ENCODE measurements around the gene GRPEL2. TPM values are rescaled to one million over a fixed set of nuclear protein-coding genes. Genes with fewer than 3 reads are reported as not detected.
"Not testable (repeated sequence)": the region's sequence is repeated elsewhere in the genome, so short reads cannot be mapped to it uniquely, and the experiment has no call there.

GRPEL2 gene
- total and polyA plus RNA-seq, 2 experiments from 2014 or later = 7.6 to 19.6 TPM

DNA sequence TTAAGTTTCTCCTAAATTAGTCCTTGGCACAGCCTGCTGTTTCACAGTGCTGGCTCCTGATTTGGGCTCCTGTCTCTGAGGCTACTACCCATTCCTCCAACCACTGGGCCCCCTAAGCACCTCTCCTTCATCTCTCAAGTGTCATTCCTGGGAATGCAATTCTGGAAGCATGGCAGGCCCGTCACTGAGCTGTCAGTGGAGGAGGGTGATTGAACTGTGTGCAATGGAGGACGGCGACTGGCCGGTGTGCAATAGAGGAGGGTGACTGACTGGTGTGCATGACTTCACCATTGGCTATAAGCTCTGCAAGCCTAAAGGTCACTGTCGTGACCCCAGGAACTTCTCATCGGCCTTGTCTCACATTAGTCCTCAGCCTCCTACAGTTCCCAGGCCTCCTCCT is 46.2 kb downstream of the GRPEL2 start:
- H3K27me3 ChIP-seq = no peaks in the 10 kb centered on the region
- H3K9me2 ChIP-seq (replicated peaks; ENCODE audit: insufficient read depth) = no peaks in the 10 kb centered on the region
- H3K4me1 ChIP-seq (ENCODE audit: insufficient read depth) = peaks cover 11% of the 10 kb centered on the region
- no peak for DNase-seq (ENCODE audit: low spot score)
- H3K4me2 ChIP-seq = no peak overlapping the region
- H3K79me2 ChIP-seq = no peaks in the 10 kb centered on the region
- no peak for TF ChIP-seq EZH2phosphoT487 (IDR thresholded peaks at IDR 0.05; ENCODE audit: low read depth, severe bottlenecking, unreplicated experiment)
- TF ChIP-seq CTCF (IDR thresholded peaks at IDR 0.05; ENCODE audit: poor library complexity) = no peak
- no peak for TF ChIP-seq EZH2 (IDR thresholded peaks at IDR 0.05; ENCODE audit: borderline replicate concordance)
- WGBS (ENCODE audit: low lambda C conversion rate, missing lambda C conversion rate) = 84% methylated on average over 6 of the region's 6 CpGs
- no peaks in the 10 kb centered on the region for H3K36me3 ChIP-seq (replicated peaks; ENCODE audit: insufficient read depth, low read depth)
- H4K20me1 ChIP-seq (ENCODE audit: insufficient read depth, poor library complexity, severe bottlenecking) = no peaks in the 10 kb centered on the region
- no peak overlapping the region for H2AFZ ChIP-seq
- no peaks in the 10 kb centered on the region for H3K9me3 ChIP-seq (ENCODE audit: low read depth)
- no peak overlapping the region for H3K4me3 ChIP-seq
- H3K27ac ChIP-seq = no peak overlapping the region

DNA sequence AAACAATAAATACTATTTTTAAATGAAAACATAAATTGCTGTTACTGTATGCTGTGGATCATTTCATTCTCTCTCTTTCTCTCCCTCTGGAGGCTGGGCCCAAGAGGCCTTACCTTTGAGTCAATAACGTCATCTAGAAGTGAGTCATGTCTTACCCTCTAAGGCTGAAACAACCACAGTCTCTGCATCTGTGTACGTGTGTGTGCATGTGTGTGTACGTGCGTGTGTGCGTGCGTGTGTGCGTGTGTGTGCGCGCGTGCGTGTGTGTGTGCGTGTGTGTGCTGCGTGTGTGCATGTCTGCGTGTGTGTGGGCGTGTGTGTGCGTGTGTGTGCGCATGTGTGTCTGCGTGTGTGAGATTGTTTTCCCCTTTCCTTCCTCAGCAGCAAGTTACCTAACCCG is 47.4 kb downstream of the GRPEL2 start:
- TF ChIP-seq EZH2 (IDR thresholded peaks at IDR 0.05; ENCODE audit: borderline replicate concordance) (no peak), EZH2phosphoT487 (IDR thresholded peaks at IDR 0.05; ENCODE audit: low read depth, severe bottlenecking, unreplicated experiment) (no peak), CTCF (IDR thresholded peaks at IDR 0.05; ENCODE audit: poor library complexity) (no peak)
- Histone ChIP-seq H3K4me2 (no peak overlapping the region), H2AFZ (no peak overlapping the region), H3K79me2 (no peaks in the 10 kb centered on the region), H3K27ac (no peak overlapping the region), H3K4me1 (ENCODE audit: insufficient read depth) (peaks cover 2% of the 10 kb centered on the region), H3K9me3 (ENCODE audit: low read depth) (no peaks in the 10 kb centered on the region), H3K4me3 (no peak overlapping the region), H3K9me2 (replicated peaks; ENCODE audit: insufficient read depth) (no peaks in the 10 kb centered on the region), H3K36me3 (replicated peaks; ENCODE audit: insufficient read depth, low read depth) (no peaks in the 10 kb centered on the region), H3K27me3 (no peaks in the 10 kb centered on the region), H4K20me1 (ENCODE audit: insufficient read depth, poor library complexity, severe bottlenecking) (no peaks in the 10 kb centered on the region)
- 77% methylated on average over 19 of the region's 19 CpGs for WGBS (ENCODE audit: low lambda C conversion rate, missing lambda C conversion rate)
- no peak for DNase-seq (ENCODE audit: low spot score)

DNA sequence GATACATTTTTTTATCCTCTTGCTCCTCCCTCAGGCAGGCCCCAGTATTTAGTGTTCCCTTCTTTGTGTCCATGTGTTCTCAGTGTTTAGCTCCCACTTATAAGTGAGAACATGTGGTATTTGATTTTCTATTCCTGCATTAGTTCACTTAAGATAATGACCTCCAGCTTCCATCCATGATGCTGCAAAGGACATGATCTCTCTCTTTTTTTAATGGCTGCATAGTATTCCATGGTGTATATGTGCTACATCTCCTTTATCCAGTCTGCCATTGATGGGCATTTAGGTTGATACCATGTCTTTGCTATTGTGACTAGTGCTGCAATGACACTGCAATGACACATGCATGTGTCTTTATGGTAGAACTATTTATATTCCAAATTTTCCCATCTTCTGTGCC is 49.7 kb downstream of the GRPEL2 start:
- not testable (repeated sequence) for H3K79me2 ChIP-seq; H3K4me2 ChIP-seq; H3K4me1 ChIP-seq (ENCODE audit: insufficient read depth); H3K9me2 ChIP-seq (replicated peaks; ENCODE audit: insufficient read depth); H3K36me3 ChIP-seq (replicated peaks; ENCODE audit: insufficient read depth, low read depth); H3K27me3 ChIP-seq; H2AFZ ChIP-seq; H3K9me3 ChIP-seq (ENCODE audit: low read depth); DNase-seq (ENCODE audit: low spot score); H4K20me1 ChIP-seq (ENCODE audit: insufficient read depth, poor library complexity, severe bottlenecking); H3K27ac ChIP-seq; H3K4me3 ChIP-seq

- Histone ChIP-seq H3K4me3 (no peak overlapping the region), H3K27ac (no peak overlapping the region), H3K9me2 (replicated peaks; ENCODE audit: insufficient read depth) (no peaks in the 10 kb centered on the region), H4K20me1 (ENCODE audit: insufficient read depth, poor library complexity, severe bottlenecking) (no peaks in the 10 kb centered on the region), H3K9me3 (ENCODE audit: low read depth) (no peaks in the 10 kb centered on the region), H3K4me1 (ENCODE audit: insufficient read depth) (peaks cover 12% of the 10 kb centered on the region), H2AFZ (no peak overlapping the region), H3K27me3 (no peaks in the 10 kb centered on the region), H3K79me2 (no peaks in the 10 kb centered on the region), H3K36me3 (replicated peaks; ENCODE audit: insufficient read depth, low read depth) (no peaks in the 10 kb centered on the region), H3K4me2 (no peak overlapping the region)
- 73% methylated on average over 6 of the region's 6 CpGs for WGBS (ENCODE audit: low lambda C conversion rate, missing lambda C conversion rate)
- no peak for TF ChIP-seq EZH2phosphoT487 (IDR thresholded peaks at IDR 0.05; ENCODE audit: low read depth, severe bottlenecking, unreplicated experiment)
- no peak for TF ChIP-seq CTCF (IDR thresholded peaks at IDR 0.05; ENCODE audit: poor library complexity)
- TF ChIP-seq EZH2 (IDR thresholded peaks at IDR 0.05; ENCODE audit: borderline replicate concordance) = no peak
- DNase-seq (ENCODE audit: low spot score) = peak; percentile 59
Measured at GRCh38 chr5:149397530-149397929, 52.2 kb downstream of the GRPEL2 start.

GRCh38 chr5:149398747-149399266 is 53.5 kb downstream of the GRPEL2 start:
- not testable (repeated sequence) for DNase-seq (ENCODE audit: low spot score); H3K27ac ChIP-seq; H3K4me3 ChIP-seq; H4K20me1 ChIP-seq (ENCODE audit: insufficient read depth, poor library complexity, severe bottlenecking); H3K27me3 ChIP-seq; H3K4me2 ChIP-seq; H3K79me2 ChIP-seq; H3K9me2 ChIP-seq (replicated peaks; ENCODE audit: insufficient read depth); H3K9me3 ChIP-seq (ENCODE audit: low read depth); H3K36me3 ChIP-seq (replicated peaks; ENCODE audit: insufficient read depth, low read depth); H2AFZ ChIP-seq
- 89% methylated on average over 7 of the region's 7 CpGs for WGBS (ENCODE audit: low lambda C conversion rate, missing lambda C conversion rate)
- H3K4me1 ChIP-seq (ENCODE audit: insufficient read depth) = peaks cover 12% of the 10 kb centered on the region

All from hepatocyte (in vitro differentiated cells).